ENCODE measurements around the gene TBC1D16. TPM values are rescaled to one million over a fixed set of nuclear protein-coding genes. Genes with fewer than 3 reads are reported as not detected.
A peak's percentile ranks its signal among the peaks of the same experiment; 100 is the strongest.

Gene TBC1D16
- total RNA-seq, 1 donor from 2014 or later, result 48.8 TPM

DNA sequence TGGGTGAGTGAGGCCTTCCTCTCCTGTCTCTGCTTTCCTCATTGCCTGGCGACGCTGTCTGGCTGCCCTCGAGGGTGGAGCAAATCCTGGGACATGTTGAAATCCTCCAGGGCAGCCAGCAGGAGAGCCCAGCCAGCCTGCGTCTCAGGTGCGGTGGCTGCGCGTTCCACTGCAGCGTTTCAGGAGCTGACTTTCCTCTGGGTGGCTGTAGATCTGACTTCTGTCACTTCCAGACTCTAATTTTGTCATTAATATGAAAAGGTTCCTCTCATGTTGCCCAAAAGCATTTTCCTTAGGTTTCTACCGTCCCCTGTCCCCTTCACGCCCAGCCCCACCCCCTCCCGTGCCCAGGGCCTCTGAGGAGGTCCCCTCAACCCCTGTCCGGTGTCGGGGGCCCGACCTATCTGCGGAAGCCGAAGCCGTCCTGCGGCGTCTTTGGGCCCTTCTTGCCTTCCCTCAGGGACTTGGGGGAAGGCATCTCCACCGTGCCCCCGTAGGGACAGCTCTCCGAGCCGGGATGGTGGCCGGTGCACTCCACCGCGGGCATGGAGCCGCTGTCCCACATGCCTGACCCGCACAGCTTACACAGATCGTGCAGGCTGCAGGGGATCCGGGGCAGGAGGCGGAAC lies 95.1 kb downstream of the TBC1D16 start:
- DNase-seq (ENCODE audit: low read depth in 2 of 2), result no peak

DNA sequence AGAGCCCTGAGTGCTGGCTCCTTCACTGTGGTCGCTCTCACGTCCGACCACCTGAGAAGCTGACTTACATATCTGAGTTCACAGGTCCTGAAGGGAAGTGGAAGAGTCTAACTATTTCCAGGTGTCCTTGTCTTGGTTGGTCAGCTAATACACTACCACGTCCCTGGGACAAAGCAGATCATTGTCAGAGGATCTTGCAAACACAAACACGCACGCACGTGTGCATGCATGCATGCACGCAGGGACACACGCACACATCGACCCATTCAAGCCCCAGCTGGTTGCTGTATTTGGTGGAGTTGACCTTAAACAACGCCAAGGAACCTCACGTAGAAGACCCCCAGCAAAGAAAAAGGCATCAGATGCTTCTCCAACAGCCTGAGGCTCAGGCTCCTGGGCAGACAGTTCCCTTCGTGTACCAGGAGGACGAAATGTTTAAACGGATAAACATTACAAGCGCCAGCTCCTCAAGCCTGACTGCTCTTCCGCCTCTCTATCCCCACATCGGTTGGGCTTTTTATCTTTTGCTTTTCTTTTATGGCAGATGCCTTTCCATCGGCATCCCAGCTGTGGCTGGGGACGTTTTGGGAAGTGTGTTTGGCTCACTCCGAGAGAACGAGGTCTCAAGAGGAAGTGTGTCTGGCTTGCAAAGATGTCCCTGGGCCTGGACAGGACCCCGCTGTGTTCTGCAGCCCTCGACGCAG lies 95.8 kb downstream of the TBC1D16 start:
- DNase-seq (ENCODE audit: low read depth in 2 of 2), result no peak

DNA sequence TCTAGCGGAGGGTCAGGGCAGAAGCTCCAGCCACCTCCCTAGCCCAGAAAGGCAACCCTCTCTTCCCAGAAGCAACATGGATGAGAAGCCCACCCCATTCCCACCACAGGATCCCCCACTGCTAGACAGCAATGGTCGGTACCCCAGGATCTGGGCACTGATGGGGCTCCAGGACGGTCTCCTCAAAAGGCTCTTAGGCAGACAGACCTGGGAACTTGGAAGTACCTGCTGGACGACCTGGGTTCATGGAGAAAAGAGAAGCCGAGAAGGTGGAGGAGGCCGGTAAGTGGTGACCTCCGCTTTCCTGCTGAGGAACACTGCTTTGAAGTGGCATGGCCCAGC lies 96.6 kb downstream of the TBC1D16 start:
- no peak for DNase-seq (ENCODE audit: low read depth in 2 of 2)

DNA sequence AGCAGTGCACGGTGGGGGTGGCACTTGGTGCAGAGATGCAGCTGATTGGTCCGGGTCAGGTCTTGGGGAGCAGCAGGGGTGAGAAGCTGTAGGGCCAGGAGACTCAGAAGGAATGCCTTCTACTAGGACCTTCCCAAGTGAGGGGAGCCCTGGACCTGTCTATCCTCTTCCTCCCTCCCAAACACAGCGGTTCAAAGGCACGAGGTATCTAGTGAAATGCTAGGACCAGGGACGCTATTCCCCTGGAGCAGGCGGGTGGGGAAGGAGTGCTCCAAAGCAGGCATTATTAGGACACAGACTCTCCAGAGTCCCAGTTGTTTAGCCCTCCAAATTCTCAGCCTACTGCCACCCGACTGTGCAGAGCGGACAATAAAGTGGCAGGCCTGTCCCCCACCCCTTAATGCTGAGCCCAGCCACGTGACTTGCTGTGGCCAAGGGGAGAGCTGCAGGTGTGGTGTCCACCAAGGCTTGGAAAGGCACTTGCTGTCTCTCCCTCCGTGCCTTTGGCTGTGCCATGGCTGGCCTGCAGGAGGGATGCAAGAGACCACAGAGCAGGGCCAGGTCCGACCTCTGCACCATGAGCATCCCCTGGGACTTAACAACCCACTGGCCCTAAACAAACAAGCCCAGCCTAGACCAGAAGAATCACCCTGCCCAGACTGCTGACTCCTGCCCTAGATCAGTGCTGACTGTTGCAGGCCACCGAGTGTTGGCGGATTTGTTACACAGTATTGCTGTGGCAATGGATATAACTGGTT lies 97.2 kb downstream of the TBC1D16 start:
- no peak for DNase-seq (ENCODE audit: low read depth in 2 of 2)

DNA sequence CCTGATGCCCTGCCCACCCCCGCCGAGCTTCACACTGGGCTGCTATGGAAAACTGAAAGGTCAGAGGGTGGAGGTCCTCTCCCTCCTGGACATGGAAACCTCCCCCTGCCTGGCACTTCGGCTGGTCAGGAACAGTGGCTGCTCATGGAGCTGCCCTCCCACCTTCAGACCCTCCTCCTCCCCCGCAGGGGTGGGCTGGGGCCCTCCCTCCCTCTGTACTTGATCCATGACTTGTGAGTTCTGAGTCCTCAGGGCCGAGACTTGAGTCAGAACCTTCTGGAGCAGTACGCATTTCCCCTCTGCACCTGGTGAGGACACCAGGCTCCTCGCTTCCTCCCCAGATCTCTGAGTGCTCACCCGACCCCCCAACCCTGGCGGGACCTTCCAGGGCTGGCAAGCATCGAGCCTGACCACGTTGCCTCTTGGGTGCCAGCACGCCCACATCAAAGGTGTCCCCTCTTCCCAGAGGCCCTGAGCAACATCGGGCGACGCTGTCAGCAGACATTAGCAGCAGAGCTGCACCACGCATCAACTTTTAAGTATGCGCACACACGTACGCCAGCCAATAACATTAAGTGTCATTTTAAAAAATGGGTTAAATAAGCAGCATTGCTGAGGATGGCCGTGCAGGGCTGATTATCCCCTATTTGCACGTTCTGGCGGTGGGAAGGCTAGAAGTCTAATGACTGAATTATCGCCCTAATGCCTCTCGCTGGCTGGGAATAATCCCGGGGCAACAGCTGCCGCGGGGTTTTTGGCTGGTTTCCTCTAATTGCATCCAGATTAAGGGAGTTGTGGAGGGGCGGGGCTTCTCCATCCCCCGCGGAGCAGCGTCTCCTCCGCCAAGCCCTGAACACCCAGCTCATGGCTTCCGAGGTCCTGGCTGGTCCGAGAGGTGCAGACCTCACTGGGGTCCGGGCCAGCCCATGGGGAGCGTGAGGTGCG lies 98.0 kb downstream of the TBC1D16 start:
- no peak for DNase-seq (ENCODE audit: low read depth in 2 of 2)

DNA sequence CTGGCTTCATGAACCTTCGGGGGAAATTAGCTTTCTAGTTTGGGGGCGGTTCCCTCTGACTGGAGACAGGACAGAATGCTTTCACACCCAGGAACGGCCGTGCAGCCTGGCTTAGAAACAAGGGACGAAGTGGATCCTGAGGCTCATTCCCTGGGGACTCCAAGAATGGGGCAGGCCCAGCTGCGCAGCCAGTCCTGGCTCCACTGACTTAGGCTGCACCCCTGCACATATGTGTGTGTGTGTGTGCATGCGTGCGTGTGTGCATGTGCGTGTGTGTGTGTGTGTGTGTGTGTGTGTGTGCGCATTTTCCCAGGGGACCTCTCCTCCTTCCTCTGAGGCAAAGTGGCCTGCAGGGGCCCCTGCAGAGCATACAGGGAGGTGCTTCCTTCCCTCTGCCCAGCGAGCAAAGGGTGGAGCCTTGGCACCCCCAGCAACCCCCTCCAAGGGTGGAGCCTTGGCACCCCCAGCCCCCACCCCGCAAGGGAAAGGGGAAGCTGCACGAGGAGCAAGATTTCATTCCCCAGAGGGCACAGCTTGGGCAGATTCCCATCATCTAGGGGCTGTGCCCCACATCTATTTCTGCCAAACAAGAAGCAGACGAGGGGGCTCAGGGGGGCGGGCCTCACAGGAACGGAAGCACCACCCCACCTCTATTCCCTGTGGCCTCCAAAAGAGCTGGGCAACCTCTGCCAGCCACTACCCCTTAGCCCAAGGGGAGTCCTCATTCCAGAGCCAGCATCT lies 98.9 kb downstream of the TBC1D16 start:
- DNase-seq (ENCODE audit: low read depth in 2 of 2), result peak in 1 of 2 donors; percentile 20

DNA sequence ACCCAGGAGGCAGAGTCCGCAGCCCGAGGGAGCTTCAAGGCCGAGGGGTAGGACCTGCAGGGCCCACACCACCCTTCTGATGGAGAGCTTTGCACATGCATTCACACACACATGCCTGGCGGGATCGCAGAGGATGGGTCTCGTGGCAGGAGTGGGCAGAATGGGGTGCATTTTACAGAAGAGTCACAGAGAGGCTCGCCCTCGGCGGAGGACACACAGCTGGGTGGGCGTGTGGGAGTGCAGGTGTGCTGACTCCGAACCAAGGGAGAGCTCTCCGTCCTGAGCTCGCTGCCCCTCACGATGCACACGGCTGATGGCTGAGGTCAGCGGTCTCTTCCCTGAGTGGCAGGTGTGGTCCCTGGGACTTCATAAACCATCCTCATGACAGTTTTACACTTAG lies 99.6 kb downstream of the TBC1D16 start:
- no peak for DNase-seq (ENCODE audit: low read depth in 2 of 2)

DNA sequence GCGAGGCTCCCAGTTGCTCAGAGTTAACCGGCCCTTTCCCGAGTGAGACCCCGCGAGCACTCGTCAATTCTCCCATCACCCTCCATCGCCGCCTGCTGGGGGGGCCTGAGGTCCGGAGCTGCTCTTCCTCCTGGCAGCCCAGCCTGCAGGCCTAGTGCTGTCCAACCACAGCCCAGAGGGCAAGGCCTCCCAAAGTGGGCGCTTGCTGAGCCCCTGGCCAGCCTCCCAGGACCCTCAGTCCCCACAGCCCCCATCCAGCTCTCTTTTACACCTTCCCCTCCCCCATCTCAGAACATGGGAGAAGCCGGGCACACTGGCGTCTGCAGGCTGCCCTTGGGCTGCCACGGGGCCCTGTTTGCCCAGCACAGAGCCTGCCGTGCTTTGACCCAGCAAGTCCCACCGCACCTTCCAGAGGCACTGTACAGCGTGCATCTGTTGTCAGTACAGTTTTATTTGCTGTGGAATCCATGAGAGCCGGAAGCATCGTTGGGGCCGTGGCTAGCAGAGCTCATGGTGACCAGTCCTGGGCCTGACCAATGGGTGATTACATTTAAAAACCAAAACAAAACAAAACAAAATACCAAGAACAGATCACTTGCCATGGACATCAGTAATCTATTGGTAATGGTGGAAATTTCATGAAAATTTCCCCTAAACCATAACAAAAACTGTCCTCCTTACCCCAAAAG lies 100.3 kb downstream of the TBC1D16 start:
- no peak for DNase-seq (ENCODE audit: low read depth in 2 of 2)

DNA sequence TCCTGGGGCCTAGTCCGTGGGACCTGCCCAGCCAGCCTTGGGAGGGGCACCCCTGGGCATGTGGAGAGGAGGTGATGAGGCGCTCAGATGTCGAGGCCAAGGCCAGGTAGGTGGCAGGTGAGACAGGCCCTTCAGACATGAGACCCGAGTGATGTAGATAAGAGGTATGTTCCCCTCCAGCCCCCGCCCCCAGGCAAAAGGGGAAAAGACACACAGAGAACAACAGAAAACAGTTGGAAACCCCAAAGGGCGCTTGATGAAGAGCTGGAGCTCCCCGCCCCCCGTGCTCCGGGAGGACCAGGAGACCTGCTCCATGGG lies 101.1 kb downstream of the TBC1D16 start:
- no peak for DNase-seq (ENCODE audit: low read depth in 2 of 2)

DNA sequence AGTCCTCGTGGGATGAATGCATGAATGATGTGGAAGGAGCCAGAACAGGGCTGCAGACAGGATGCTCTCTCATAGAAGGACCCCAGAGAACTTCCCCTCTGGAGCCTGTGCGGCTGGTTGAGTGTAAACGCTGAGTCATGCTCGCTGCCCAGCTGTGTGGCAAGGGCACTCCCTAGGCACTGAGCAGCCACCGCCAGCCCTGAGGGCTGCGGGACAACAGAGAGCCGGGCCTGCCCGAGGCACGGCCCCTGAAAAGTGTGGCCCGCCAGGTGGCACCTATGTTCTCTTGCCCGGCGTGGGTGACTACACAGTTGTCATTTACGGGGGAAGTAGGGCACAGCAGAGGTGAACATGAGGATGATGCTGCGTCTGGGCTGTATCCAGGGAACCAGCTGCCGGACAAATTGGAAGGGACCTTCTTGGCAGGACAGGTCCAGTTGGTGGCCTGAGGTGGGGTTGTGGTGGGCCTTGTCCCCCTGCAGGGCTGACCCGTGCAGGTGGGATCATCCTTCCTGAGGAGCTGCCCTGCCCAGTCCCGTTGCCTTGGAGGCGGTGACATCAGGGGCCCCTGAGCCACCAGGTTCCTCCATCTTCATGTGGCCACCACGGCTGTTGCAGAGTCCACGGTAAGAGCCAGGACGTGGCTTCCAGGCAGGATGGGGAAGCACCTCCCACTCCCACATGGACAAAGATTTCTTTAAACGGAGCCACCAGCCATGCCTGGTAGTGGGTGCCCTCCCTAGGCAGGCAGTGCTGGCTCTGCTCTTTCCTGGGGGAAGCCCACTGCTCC lies 101.6 kb downstream of the TBC1D16 start:
- DNase-seq (ENCODE audit: low read depth in 2 of 2), result peak; percentile 70 to 75

DNA sequence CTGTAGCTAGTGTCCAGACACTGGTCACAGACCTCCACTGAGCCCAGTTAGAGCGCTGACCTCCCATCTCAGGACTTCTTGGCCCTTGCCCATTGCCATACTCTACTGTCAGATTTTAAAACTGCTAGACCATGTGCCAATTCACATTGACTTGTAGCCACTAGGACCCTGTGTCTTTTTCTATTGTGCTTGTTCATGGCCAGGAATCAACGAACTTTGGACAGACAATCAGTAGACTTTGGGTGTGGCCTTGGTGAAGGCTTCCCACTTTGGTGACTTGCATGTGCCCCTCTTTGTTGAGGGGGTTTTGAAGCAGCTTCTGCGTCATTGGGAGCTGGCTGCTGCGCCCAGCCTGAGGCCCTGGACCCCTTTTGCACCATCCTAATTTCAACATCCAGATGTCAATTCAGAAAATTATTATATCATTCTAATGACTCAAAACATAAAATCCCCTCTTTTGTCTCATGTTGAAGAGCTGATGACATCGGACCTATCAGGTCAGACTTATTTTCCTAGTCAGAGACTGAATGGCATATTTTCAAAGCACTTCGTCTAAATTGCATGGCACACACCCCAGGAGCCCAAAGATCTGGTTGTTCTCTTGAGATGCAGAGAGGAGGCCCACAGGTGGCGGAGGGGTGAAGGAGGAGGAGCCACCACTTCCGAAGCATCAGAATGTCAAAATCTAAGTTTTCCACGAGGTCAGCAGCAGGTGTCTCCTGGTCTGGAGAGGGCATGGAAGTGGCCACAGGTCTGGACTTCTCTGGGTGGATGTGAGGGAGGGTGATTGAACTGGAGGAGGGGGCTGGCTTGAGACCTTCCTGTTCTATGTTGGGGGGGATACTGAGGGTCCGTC lies 103.0 kb downstream of the TBC1D16 start:
- no peak for DNase-seq (ENCODE audit: low read depth in 2 of 2)

DNA sequence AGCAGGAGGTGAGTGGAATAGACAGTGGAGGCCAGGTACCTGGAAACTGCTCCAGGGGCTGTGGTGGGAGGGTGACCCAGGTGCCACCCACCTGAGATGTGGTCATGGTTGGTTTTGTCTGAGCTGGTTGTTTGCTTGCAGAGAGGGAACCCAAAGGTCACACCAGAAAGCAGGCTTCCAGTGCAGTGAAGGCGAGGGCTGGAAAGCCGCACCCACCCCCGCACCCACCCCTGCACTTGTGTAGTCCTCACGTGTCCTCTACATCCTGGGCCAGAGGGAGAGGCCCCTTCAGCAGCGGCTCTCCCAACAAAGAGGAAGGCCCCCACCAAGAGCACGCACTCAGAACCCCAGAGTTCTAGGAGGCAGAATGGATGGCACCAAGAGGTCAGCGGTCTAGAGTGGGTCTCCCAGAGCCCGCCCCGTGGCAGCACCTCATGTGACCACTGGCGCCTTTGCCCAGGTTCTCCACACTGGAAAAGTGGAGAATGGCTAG lies 103.8 kb downstream of the TBC1D16 start:
- no peak for DNase-seq (ENCODE audit: low read depth in 2 of 2)

DNA sequence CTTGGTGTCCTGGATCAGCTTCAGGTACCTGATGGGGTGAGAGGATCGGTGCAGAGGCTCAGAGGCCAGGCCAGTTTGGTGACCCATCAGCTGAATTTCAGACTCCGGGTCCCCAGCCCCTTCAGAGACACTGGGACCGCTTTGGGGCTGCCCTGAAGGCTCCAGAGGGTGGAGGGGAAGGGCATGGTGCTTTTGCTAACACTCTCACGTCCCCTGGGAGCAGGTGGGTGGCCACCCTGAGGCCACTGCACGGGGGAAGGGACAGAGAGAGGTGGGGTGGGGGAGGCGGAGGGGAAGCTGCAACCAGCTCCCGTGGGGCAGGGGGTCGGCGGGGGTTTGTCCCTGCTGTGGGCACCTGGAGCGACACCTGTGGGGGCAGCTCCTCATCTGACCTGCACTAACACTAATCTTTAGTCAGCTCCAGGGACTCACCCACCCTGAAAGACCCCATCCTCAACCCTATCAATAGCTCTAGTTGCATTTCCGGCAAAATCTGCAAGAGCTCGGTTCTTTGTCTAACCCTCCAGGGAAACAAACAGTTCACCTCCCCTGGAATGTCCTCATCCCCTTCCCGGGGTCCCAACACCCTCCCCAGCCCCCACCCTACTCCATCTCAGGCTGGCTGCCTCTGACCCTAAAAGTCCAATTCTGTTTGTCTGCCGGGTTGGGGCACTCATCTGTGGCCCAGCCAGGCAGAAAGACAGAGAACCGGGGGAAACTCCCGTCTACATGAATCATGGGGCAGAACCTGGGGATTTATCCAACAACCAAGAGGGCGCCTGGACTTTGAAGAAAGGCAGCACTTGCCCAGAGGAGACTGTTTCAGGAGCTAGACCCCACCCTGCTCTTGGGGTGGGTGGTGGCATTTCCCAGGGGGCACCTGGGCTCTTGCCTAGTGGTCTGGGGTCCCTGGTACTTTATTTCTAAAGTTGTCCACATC lies 104.5 kb downstream of the TBC1D16 start:
- peak in 1 of 2 donors; percentile 27 for DNase-seq (ENCODE audit: low read depth in 2 of 2)

DNA sequence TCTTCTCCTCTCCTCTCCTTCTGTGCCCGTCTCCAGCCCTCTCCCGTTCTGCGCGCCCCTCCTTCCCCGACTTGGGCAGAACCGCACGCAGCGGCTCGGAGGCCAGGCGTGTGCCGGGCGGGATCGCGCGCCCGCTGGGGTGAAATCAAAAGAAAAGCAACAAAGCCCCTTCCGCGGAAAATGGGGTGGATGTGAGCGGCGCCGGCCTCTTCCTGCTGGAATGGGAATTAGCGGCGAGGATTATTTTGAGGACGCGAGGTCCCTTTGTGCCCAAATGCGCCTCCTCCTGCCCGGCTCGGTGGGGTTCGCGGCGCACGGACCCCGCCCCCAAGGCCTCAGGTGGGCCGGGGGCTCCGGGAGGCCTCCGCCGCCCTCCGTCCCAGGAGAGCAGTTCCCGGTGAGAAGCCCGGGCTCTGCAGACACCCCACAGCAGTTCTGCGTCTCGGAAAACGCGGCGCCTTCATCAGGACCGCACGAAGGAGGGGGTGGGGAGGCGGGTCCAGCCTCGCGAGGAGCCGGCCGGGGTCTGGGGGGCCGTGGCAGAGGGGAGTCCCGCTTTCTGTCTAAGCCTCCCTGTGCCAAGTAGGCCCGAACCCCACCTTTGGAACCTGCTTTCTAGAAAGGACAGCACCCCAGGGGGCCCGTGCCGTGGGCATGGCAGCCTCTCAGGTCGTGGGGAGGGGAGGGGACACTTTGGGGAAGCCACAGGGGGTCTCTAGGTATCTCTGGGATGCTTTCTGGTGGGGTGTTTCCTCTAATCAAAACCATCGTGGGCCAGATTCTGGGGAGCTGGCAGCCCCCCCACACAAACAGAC lies 105.4 kb downstream of the TBC1D16 start:
- DNase-seq (ENCODE audit: low read depth in 2 of 2), result peak; percentile 20 to 43

DNA sequence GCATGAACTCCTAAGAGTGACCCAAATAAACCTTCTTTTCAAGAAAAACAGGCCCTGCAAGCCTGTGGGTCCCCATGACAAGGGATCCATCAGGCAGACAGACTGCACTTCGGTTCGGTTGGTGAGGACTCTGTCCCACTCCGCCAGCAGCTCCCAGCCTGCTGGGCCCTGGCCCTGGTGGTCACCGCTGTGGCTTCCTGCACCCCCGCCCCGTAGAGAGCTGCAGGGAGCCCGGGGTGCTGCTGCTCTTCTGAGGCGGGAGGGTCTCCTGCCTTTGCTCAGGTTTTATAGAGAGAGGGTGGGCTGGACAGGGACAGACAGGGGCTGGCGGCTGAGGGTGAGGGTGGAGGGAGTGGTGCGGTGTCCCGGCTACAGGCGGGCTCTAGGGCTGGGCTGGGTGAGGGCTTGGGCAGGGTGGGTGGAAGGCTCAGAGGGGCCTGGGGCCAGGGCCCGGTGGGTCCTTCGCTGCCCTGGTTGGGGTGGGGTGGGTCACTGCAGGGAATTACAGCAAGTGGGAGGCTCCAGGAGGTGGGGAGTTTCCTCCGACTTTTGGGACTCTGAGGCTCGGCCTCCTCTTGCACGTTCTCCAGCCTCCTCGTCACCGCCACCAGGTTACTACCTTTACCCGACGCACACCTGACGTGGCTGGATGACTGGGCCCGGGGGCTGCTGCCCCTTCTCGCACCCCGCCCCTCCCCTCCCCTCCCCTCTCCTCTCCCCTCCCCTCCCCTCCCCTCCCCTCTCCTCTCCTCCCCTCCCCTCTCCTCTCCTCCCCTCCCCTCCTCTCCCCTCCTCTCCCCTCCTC lies 106.2 kb downstream of the TBC1D16 start:
- DNase-seq (ENCODE audit: low read depth in 2 of 2), result no peak
